Hepatocyte (in vitro differentiated cells): Measurements from ENCODE around the gene GEMIN5.

Source experiments
- CTCF ChIP-seq: fragments of 200-600 bp; sonication (generic); IDR thresholded peaks from 2 replicates; pipeline ENCODE4 v1.5.1; 2016; ENCODE audit warnings: antibody characterized with exemption, mild to moderate bottlenecking; ENCODE audit not compliant: poor library complexity
- EZH2 ChIP-seq: fragments of 200-600 bp; sonication (generic); IDR thresholded peaks from 2 replicates; pipeline ENCODE4 v1.6.1; 2016; ENCODE audit warnings: antibody characterized with exemption, mild to moderate bottlenecking, borderline replicate concordance

- TF ChIP-seq CTCF (no peak), EZH2 (no peak)
These were observed 87.6 kb downstream of the GEMIN5 start, which contains the start of gene FAXDC2 for GRCh38 chr5:154850255-154851062.
